AG04449 (cell line): ENCODE measurements around the gene CNKSR3.

ENCODE experiments used
- CTCF ChIA-PET: fragments of 350-600 bp; formaldehyde crosslinking; extraction: SDS; loops from one replicate; lab custom pipeline; 2021; ENCODE audit warnings: antibody characterized with exemption; lab: Yijun Ruan, JAX
- POLR2A ChIA-PET: fragments of 400-600, 350-600 bp; formaldehyde crosslinking; extraction: SDS; loops from one replicate; lab custom pipeline; 2020; ENCODE audit warnings: antibody characterized with exemption, inconsistent platforms; lab: Yijun Ruan, JAX
- DNase-seq: peaks from one replicate; pipeline ENCODE4 v3.0.0-alpha.2; 2010; ENCODE audit warnings: low read depth, low spot score
- H3K4me3 ChIP-seq: 2 replicates; pipeline ENCODE4 v1.5.1; 2011; ENCODE audit warnings: low read depth, mild to moderate bottlenecking, control low read depth, low read length
- TF ChIP-seq, protein P1 (sequence below): IDR thresholded peaks from one replicate; pipeline ENCODE4 v1.5.1; 2011; ENCODE audit warnings: mild to moderate bottlenecking, moderate library complexity, low read length, control low read depth, inconsistent platforms; ENCODE audit not compliant: insufficient read depth; ENCODE audit errors: missing control alignments

Gene CNKSR3

DNA sequence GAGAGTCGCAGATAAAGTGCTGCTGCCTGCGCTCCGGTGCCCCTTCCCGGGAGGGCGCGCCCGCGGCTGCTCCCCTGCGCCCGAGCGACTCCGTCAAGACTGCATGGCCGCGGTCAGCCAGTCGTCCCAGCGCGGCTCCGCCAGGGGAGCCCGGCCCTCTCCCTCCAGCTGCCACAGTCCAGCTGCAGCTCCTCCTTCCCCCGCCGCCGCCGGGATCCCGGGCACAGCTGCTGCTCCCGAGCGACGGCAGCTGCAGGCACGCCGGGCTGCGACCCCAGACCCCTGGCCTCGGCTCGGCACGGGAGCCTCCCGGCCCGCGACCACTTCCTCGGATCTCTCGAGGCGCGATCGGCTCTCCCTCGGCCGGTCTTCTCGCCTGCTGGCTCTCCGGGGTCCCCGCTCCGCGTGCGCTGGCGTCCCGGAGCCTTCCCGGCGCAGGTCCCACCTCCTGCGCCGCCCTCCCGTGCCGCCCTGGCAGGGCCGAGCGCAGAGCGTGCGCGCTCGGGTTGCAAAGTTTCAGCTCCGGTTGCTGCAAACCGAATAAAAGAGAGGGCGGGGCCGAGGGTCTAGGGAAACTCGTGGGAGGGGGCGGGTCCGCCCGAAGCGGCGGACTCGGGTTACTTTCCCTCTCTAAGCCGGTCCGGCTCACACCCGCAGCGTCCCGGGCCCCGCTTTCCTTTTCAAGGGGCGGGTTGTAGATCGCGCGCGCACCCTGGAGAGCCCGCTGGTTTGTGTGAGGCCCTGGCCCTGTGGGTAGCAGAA lies at the start of gene CNKSR3:
Gene CNKSR3, minus strand, starts transcription at position 542 of the 762 bp plus-strand sequence. CDS start 571 bp downstream, outside the sequence.
- DNase-seq = peak; percentile 57
- H3K4me3 ChIP-seq = peak within 1 kb of the TSS; percentile 84
- ChIA-PET POLR2A (interaction anchor here (0.6 to 1.8 kb wide), 6 partner anchors 10 to 139 kb away, joined by 3 to 8 read pairs (median 3); no protein-coding TSS in a partner anchor), CTCF (interaction anchor here (0.7 to 1.8 kb wide), 4 partner anchors 10 to 357 kb away, joined by 3 to 10 read pairs (median 5); no protein-coding TSS in a partner anchor)
- TF ChIP-seq, protein P1, sequence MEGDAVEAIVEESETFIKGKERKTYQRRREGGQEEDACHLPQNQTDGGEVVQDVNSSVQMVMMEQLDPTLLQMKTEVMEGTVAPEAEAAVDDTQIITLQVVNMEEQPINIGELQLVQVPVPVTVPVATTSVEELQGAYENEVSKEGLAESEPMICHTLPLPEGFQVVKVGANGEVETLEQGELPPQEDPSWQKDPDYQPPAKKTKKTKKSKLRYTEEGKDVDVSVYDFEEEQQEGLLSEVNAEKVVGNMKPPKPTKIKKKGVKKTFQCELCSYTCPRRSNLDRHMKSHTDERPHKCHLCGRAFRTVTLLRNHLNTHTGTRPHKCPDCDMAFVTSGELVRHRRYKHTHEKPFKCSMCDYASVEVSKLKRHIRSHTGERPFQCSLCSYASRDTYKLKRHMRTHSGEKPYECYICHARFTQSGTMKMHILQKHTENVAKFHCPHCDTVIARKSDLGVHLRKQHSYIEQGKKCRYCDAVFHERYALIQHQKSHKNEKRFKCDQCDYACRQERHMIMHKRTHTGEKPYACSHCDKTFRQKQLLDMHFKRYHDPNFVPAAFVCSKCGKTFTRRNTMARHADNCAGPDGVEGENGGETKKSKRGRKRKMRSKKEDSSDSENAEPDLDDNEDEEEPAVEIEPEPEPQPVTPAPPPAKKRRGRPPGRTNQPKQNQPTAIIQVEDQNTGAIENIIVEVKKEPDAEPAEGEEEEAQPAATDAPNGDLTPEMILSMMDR = peak; percentile 30

DNA sequence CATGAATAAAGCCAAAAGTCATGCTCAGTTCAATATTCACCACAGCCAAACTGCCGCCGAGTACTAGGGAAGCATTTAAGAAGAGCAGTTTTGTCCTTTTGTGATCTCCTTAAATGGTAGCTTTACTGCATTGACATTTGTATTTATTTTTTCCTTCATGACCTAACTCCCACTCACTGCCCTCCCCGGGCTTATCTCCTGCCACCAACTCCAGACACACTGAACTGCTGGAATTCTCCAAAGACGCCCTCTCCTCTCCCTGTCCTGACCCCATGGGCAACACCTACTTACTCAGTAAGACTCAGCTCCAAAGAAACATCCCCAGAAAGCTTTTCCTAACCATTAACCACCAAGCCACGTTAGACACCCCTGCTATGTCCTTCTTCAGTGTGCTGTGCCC lies 48.5 kb upstream of the CNKSR3 start:
- no peak for DNase-seq
- POLR2A ChIA-PET = no interaction called here
- TF ChIP-seq, protein P1 = no peak
- no peak overlapping the region for H3K4me3 ChIP-seq
- CTCF ChIA-PET = interaction anchor here (0.7 kb wide), 1 partner anchor 159 kb away, joined by 3 read pairs; no protein-coding TSS in a partner anchor

DNA sequence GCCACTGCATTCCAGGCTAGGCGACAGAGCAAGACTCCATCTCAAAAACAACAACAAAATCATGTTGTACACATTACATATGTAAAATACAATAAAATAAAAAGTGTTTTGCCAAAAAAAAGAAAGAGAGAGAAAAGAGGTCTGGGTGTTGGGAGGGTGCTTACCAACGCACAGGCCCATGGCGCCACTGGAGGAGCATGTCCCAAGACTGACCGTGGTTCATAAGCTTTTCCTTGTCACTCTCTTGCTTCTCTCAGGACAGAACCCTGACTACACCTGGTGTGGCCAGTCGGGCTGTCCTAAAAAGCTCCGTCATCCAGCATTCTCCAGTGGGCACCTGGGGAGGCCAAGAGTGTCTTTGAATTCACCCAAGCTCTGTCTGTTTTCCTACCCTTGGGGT lies 48.0 kb upstream of the CNKSR3 start:
- CTCF ChIA-PET = interaction anchor here (0.7 kb wide), 1 partner anchor 159 kb away, joined by 3 read pairs; no protein-coding TSS in a partner anchor

DNA sequence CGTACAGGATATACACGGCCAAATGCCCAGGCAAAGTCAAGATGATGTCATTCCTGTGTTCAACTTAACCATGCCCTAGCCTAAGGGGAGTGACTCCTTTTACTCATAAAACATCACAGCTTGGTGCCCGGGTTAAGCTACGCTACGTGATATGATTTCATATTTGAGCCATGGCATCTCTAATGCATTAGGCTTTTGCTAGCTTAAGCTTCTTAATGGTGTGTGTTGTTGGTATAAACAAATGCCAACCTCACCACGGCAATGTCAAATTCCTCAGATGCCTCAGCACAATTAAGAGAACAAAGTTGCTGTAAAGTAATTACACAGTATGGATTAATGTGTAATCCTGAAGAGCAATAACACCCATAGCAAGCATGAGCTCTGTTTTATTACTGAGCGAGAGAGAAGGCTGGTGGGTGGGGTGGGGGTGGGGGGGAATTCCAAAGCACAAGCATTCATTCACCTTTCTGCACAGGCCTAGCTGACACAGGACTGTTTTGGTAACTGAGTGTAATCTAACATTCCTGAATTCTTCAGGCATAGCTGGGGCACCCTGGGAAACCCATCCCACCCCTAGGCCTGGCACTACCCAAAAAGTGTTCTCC lies 44.7 kb upstream of the CNKSR3 start:
- DNase-seq = no peak
- TF ChIP-seq, protein P1 = no peak
- no peak overlapping the region for H3K4me3 ChIP-seq
- POLR2A ChIA-PET = no interaction called here
- CTCF ChIA-PET = interaction anchor here (0.7 kb wide), 1 partner anchor 25 kb away, joined by 3 read pairs; no protein-coding TSS in a partner anchor

More for the DNA sequence above, 48.0 kb upstream of the CNKSR3 start:
- POLR2A ChIA-PET = no interaction called here
- TF ChIP-seq, protein P1 = no peak
- no peak for DNase-seq
- no peak overlapping the region for H3K4me3 ChIP-seq

DNA sequence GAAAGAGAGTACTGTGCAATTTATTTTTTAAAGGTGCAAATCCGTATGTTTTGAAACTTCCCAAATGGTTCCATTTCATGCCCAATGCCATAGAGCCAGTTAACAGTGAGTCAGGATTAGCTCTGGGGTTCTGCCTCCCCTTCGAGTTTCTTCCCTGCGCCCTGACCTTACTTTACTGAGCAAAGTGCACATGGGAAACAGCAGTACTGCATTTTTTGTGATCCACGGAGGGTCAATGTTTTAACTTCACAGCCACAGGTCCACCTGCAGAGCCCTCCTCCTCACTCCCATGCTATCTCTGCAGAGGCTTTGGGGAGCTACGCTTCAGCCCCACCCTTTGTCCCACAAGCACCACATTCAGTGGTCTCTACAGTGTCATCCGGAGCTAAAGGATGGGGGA lies 44.0 kb upstream of the CNKSR3 start:
- TF ChIP-seq, protein P1 = no peak
- ChIA-PET POLR2A (no interaction called here), CTCF (no interaction called here)
- H3K4me3 ChIP-seq = no peak overlapping the region
- DNase-seq = no peak

DNA sequence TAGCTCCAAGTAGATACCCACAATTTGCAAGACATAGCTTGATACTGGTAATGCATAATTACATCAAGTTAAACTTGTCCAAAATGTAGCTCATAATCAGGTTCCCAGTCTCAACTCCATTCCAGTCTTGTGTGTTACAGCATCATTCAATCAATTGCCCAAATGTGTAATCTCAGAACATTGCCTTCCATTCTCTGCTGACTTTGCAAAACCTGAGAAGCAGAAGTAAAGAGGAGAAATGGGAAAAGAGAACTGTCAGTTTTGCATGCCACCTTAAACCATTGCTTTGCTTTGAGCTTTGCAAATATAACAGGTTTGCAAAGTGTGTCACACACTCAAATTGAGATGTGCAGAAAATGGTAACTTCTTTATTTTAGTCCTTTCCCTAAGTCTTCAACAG lies 40.3 kb upstream of the CNKSR3 start:
- DNase-seq = no peak
- H3K4me3 ChIP-seq = no peak overlapping the region
- TF ChIP-seq, protein P1 = no peak
- CTCF ChIA-PET = no interaction called here
- POLR2A ChIA-PET = no interaction called here
